GM23248 (cell line): ENCODE measurements around the gene TTC23. TPM values are rescaled to one million over a fixed set of nuclear protein-coding genes. Genes with fewer than 3 reads are reported as not detected.

Source experiments
- DNase-seq: peaks from one replicate; pipeline ENCODE4 v3.0.0-alpha.2; 2015
- H2AFZ ChIP-seq: fragments of 200-600 bp; sonication (generic); 2 replicates; pipeline ENCODE4 v1.6.1; 2016; ENCODE audit warnings: antibody characterized with exemption
- H3F3A ChIP-seq: fragments of 200-600 bp; sonication (generic); 2 replicates; pipeline ENCODE4 v1.6.1; 2016; ENCODE audit warnings: mild to moderate bottlenecking, antibody characterized with exemption, mixed run types; ENCODE audit not compliant: insufficient read depth
- H3K27ac ChIP-seq: fragments of 200-600 bp; sonication (generic); 2 replicates; pipeline ENCODE4 v1.5.1; 2016; ENCODE audit warnings: mild to moderate bottlenecking
- H3K27me3 ChIP-seq: fragments of 200-600 bp; sonication (generic); replicated peaks from 2 replicates; pipeline ENCODE4 v1.6.1; 2016; ENCODE audit warnings: mild to moderate bottlenecking; ENCODE audit not compliant: insufficient read depth
- H3K36me3 ChIP-seq: fragments of 200-600 bp; sonication (generic); 2 replicates; pipeline ENCODE4 v1.6.1; 2016; ENCODE audit warnings: low read depth, mild to moderate bottlenecking
- H3K4me1 ChIP-seq: fragments of 200-600 bp; sonication (generic); 2 replicates; pipeline ENCODE4 v1.6.1; 2016; ENCODE audit warnings: mild to moderate bottlenecking; ENCODE audit not compliant: insufficient read depth
- H3K4me2 ChIP-seq: fragments of 200-600 bp; sonication (generic); one replicate; pipeline ENCODE4 v1.6.1; 2016; ENCODE audit warnings: mild to moderate bottlenecking; ENCODE audit not compliant: unreplicated experiment
- H3K4me3 ChIP-seq: fragments of 200-600 bp; sonication (generic); 2 replicates; pipeline ENCODE4 v1.5.1; 2016; ENCODE audit warnings: mild to moderate bottlenecking
- H3K79me2 ChIP-seq: fragments of 200-600 bp; sonication (generic); 2 replicates; pipeline ENCODE4 v1.6.1; 2016; ENCODE audit warnings: mild to moderate bottlenecking; ENCODE audit not compliant: insufficient read depth
- H3K9ac ChIP-seq: fragments of 200-600 bp; sonication (generic); 2 replicates; pipeline ENCODE4 v1.6.1; 2016; ENCODE audit warnings: mild to moderate bottlenecking
- H3K9me2 ChIP-seq: fragments of 200-600 bp; sonication (generic); 2 replicates; pipeline ENCODE4 v1.6.1; 2016; ENCODE audit warnings: mixed run types, mild to moderate bottlenecking, moderate library complexity; ENCODE audit not compliant: insufficient read depth
- H3K9me3 ChIP-seq: fragments of 200-600 bp; sonication (generic); one replicate; pipeline ENCODE4 v1.6.1; 2017; ENCODE audit warnings: low read depth
- H4K20me1 ChIP-seq: fragments of 200-600 bp; sonication (generic); 2 replicates; pipeline ENCODE4 v1.6.0; 2016; ENCODE audit not compliant: insufficient read depth
- EZH2 ChIP-seq: fragments of 200-600 bp; sonication (generic); IDR thresholded peaks from 2 replicates; pipeline ENCODE4 v1.6.1; 2018; ENCODE audit warnings: antibody characterized with exemption, mild to moderate bottlenecking; ENCODE audit not compliant: insufficient read depth, poor library complexity, severe bottlenecking
- EZH2phosphoT487 ChIP-seq: fragments of 200-600 bp; sonication (generic); IDR thresholded peaks from 2 replicates; pipeline ENCODE4 v1.6.1; 2018; ENCODE audit warnings: antibody characterized with exemption, moderate library complexity, mild to moderate bottlenecking, low read depth; ENCODE audit not compliant: insufficient read depth
- WGBS, 2 experiments: methylation state at CpG; one replicate each; pipeline ENCODE4 v1.1.6; 2015 to 2017; ENCODE audit warnings: low lambda C conversion rate in 2 of 2, low coverage in 1 of 2; ENCODE audit errors: missing lambda C conversion rate in 2 of 2; 5-methylcytosine and 5-hydroxymethylcytosine counted together
- in situ Hi-C: fragments of 300-500 bp; cut with MboI; formaldehyde crosslinking; loops from 2 replicates; pipeline ENCODE4 v1.15.0; 2020
- polyA plus RNA-seq: library from polyadenylated mRNA; unstranded; fragments of >200 nt; fragmentation: Nextera tagmentation; extraction: Ambion mirVana; gene quantifications from 2 replicates; pipeline ENCODE4 v1.2.1, GENCODE V29; 2016
- total RNA-seq: library from RNA; depleted of rRNA; stranded (reverse); fragments of >200 nt; shearing (Covaris generic); gene quantifications from 2 replicates; pipeline ENCODE4 v1.2.3, GENCODE V29; 2014

TTC23 gene
- total and polyA plus RNA-seq, 2 experiments from 2014 or later, result 10.8 to 18.6 TPM

GRCh38 chr15:99210334-99210733, 39.0 kb downstream of the TTC23 start:
- in situ Hi-C loops, result loop anchor here (5.0 kb wide), 1 partner anchor 108 kb away; no protein-coding TSS in a partner anchor
- H2AFZ ChIP-seq, result no peak overlapping the region
- H4K20me1 ChIP-seq, result no peaks in the 10 kb centered on the region
- H3K27ac ChIP-seq, result no peak overlapping the region
- no peak overlapping the region for H3K4me3 ChIP-seq
- H3K9me2 ChIP-seq, result no peaks in the 10 kb centered on the region
- no peak overlapping the region for H3K4me2 ChIP-seq
- H3K9ac ChIP-seq, result no peak overlapping the region
- H3K79me2 ChIP-seq, result no peaks in the 10 kb centered on the region
- no peak for DNase-seq
- H3F3A ChIP-seq, result peaks cover 4% of the 10 kb centered on the region; the same call in 1 of the 2 replicates
- no peaks in the 10 kb centered on the region for H3K9me3 ChIP-seq
- TF ChIP-seq EZH2phosphoT487, result no peak
- no peak for TF ChIP-seq EZH2
- H3K4me1 ChIP-seq, result no peaks in the 10 kb centered on the region
- H3K27me3 ChIP-seq, result no peaks in the 10 kb centered on the region
- H3K36me3 ChIP-seq, result 0 out of 2 replicates have a peak, but pooled peaks cover 3% of the 10 kb centered on the region

- Histone ChIP-seq H3K4me1 (no peaks in the 10 kb centered on the region), H3K9ac (no peak overlapping the region), H3K36me3 (0 out of 2 replicates have a peak, but pooled peaks cover 3% of the 10 kb centered on the region), H2AFZ (no peak overlapping the region), H3K4me2 (no peak overlapping the region), H3K4me3 (no peak overlapping the region), H3K27ac (no peak overlapping the region), H3K27me3 (no peaks in the 10 kb centered on the region), H3K79me2 (no peaks in the 10 kb centered on the region), H4K20me1 (no peaks in the 10 kb centered on the region), H3F3A (peaks cover 4% of the 10 kb centered on the region; the same call in 1 of the 2 replicates), H3K9me2 (no peaks in the 10 kb centered on the region), H3K9me3 (no peaks in the 10 kb centered on the region)
- DNase-seq, result no peak
- TF ChIP-seq EZH2, result no peak
- TF ChIP-seq EZH2phosphoT487, result no peak
- in situ Hi-C loops, result no loop called here
- WGBS, 2 experiments, result 96 to 98% methylated on average over 2 of the region's 2 CpGs
Measured at GRCh38 chr15:99209326-99209725, 40.1 kb downstream of the TTC23 start.

GRCh38 chr15:99207672-99208071, 41.7 kb downstream of the TTC23 start:
- no peak for TF ChIP-seq EZH2phosphoT487
- TF ChIP-seq EZH2, result no peak
- no peak overlapping the region for H3K9ac ChIP-seq
- in situ Hi-C loops, result no loop called here
- no peak overlapping the region for H3K4me3 ChIP-seq
- H3K79me2 ChIP-seq, result no peaks in the 10 kb centered on the region
- no peaks in the 10 kb centered on the region for H3F3A ChIP-seq
- no peaks in the 10 kb centered on the region for H3K9me3 ChIP-seq
- H3K36me3 ChIP-seq, result 0 out of 2 replicates have a peak, but pooled peaks cover 3% of the 10 kb centered on the region
- no peaks in the 10 kb centered on the region for H3K4me1 ChIP-seq
- WGBS, 2 experiments, result 95 to 97% methylated on average over 3 of the region's 3 CpGs
- no peaks in the 10 kb centered on the region for H3K9me2 ChIP-seq
- no peak overlapping the region for H2AFZ ChIP-seq
- no peaks in the 10 kb centered on the region for H3K27me3 ChIP-seq
- peak; percentile 6 for DNase-seq
- no peak overlapping the region for H3K4me2 ChIP-seq
- no peak overlapping the region for H3K27ac ChIP-seq
- H4K20me1 ChIP-seq, result no peaks in the 10 kb centered on the region

- H2AFZ ChIP-seq, result no peak overlapping the region
- DNase-seq, result no peak
- no peak overlapping the region for H3K27ac ChIP-seq
- peaks cover 8% of the 10 kb centered on the region; the same call in 1 of the 2 replicates for H3K36me3 ChIP-seq
- H3K9me3 ChIP-seq, result no peaks in the 10 kb centered on the region
- H3K9me2 ChIP-seq, result no peaks in the 10 kb centered on the region
- no peak overlapping the region for H3K4me3 ChIP-seq
- no peak overlapping the region for H3K4me2 ChIP-seq
- no peaks in the 10 kb centered on the region for H4K20me1 ChIP-seq
- WGBS, 2 experiments, result 76 to 88% methylated on average over 2 of the region's 2 CpGs
- no peak overlapping the region for H3K9ac ChIP-seq
- H3F3A ChIP-seq, result no peaks in the 10 kb centered on the region
- TF ChIP-seq EZH2, result no peak
- TF ChIP-seq EZH2phosphoT487, result no peak
- H3K27me3 ChIP-seq, result no peaks in the 10 kb centered on the region
- in situ Hi-C loops, result no loop called here
- no peaks in the 10 kb centered on the region for H3K4me1 ChIP-seq
- no peaks in the 10 kb centered on the region for H3K79me2 ChIP-seq
Measured at GRCh38 chr15:99202176-99202552, 47.2 kb downstream of the TTC23 start.
